Measurements from ENCODE around the gene HS3ST3B1.

DNA sequence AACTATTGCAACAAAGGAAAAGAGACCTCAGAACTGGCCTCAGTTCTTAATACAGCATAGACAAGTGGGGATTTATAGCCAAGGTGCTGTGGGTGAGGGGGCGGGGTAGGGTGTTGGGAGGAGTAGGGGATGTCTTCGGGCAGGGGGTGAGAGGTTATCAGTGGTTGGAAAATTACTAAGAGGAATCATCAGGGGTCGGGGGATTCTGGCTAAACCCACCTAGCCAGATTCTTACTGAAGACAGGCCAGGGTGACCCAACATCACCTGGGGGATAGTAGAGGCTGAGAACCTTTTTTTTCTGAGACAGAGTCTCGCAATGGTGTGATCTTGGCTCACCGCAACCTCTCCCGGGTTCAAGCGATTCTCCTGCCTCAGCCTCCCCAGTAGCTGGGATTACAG, 32.6 kb downstream of the HS3ST3B1 start:
- TF ChIP-seq CTCF (IDR thresholded peaks at IDR 0.05) = no peak
- TF ChIP-seq POLR2A (IDR thresholded peaks at IDR 0.05) = no peak
